Measurements from ENCODE around the gene CAPN2.

Gene CAPN2

GRCh38 chr1:223760833-223761232 lies 48.5 kb downstream of the CAPN2 start:
- no peak for DNase-seq (ENCODE audit: low read depth, low spot score)

GRCh38 chr1:223761411-223761810 lies 49.1 kb downstream of the CAPN2 start:
- DNase-seq (ENCODE audit: low read depth, low spot score), result no peak

GRCh38 chr1:223763251-223763650 lies 50.9 kb downstream of the CAPN2 start:
- no peak for DNase-seq (ENCODE audit: low read depth, low spot score)

- no peak for DNase-seq (ENCODE audit: low read depth, low spot score)
Observed at GRCh38 chr1:223763881-223764280, 51.5 kb downstream of the CAPN2 start.

GRCh38 chr1:223765036-223765718 lies 52.8 kb downstream of the CAPN2 start:
- DNase-seq (ENCODE audit: low read depth, low spot score), result no peak

GRCh38 chr1:223765719-223766340 lies 53.5 kb downstream of the CAPN2 start:
- no peak for DNase-seq (ENCODE audit: low read depth, low spot score)

GRCh38 chr1:223770621-223771315 lies 58.4 kb downstream of the CAPN2 start:
- DNase-seq (ENCODE audit: low read depth, low spot score), result no peak

- DNase-seq (ENCODE audit: low read depth, low spot score), result no peak
Observed at GRCh38 chr1:223771469-223771813, 59.1 kb downstream of the CAPN2 start.

- DNase-seq (ENCODE audit: low read depth, low spot score), result no peak
Observed at GRCh38 chr1:223771814-223772770, 59.8 kb downstream of the CAPN2 start.

- DNase-seq (ENCODE audit: low read depth, low spot score), result no peak
Observed at GRCh38 chr1:223772771-223773160, 60.4 kb downstream of the CAPN2 start.

- DNase-seq (ENCODE audit: low read depth, low spot score), result no peak
Observed at GRCh38 chr1:223774134-223774814, 61.9 kb downstream of the CAPN2 start.

- DNase-seq (ENCODE audit: low read depth, low spot score), result no peak
Observed at GRCh38 chr1:223775054-223775453, 62.7 kb downstream of the CAPN2 start.

GRCh38 chr1:223775711-223776074 lies 63.4 kb downstream of the CAPN2 start:
- DNase-seq (ENCODE audit: low read depth, low spot score), result no peak

GRCh38 chr1:223776075-223776814 lies 63.9 kb downstream of the CAPN2 start:
- DNase-seq (ENCODE audit: low read depth, low spot score), result no peak

- DNase-seq (ENCODE audit: low read depth, low spot score), result no peak
Observed at GRCh38 chr1:223776826-223777454, 64.6 kb downstream of the CAPN2 start.

- DNase-seq (ENCODE audit: low read depth, low spot score), result no peak
Observed at GRCh38 chr1:223780318-223780717, 68.0 kb downstream of the CAPN2 start.

- no peak for DNase-seq (ENCODE audit: low read depth, low spot score)
Observed at GRCh38 chr1:223780949-223781348, 68.6 kb downstream of the CAPN2 start.

GRCh38 chr1:223783676-223784075 lies 71.3 kb downstream of the CAPN2 start:
- DNase-seq (ENCODE audit: low read depth, low spot score), result no peak

- no peak for DNase-seq (ENCODE audit: low read depth, low spot score)
Observed at GRCh38 chr1:223784541-223784940, 72.2 kb downstream of the CAPN2 start.

- no peak for DNase-seq (ENCODE audit: low read depth, low spot score)
Observed at GRCh38 chr1:223785808-223786207, 73.5 kb downstream of the CAPN2 start.

Data from iPS DF 19.7 (cell line).